ENCODE measurements around the gene TPBGL.

The TPBGL gene

DNA sequence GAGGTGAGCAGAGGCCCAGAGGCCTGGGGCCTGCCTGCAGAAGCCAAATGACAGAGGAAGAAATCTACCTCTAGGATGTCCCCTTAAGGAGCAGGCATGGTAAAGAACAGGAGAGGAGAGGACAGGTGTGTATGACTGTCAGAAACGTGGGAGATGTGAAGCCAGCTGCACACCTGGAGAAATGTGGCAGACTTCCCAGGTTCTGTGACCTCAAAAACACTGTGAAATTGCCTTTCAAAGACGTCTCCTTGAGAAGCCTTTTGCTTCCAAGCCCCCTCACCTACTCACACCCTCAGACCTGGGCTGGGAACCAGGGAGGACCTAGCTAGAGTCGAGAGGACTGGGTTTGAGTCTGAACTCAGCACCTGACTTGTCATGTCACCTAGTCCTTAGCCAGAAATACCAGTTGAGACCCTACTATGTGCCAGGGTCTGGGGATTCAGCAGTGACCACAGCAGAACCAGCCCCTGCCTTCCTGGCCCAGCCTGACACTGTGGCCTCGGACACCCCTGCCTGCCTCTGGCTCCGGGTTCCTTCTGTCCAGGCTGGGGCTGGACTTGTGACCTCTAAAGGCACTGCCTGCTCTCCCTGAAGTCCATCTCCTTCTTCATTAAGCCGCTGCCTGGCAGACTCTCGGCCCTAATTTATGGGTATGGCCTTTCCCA is 5.6 kb downstream of the TPBGL start:
- no peak for DNase-seq (ENCODE audit: low spot score)

DNA sequence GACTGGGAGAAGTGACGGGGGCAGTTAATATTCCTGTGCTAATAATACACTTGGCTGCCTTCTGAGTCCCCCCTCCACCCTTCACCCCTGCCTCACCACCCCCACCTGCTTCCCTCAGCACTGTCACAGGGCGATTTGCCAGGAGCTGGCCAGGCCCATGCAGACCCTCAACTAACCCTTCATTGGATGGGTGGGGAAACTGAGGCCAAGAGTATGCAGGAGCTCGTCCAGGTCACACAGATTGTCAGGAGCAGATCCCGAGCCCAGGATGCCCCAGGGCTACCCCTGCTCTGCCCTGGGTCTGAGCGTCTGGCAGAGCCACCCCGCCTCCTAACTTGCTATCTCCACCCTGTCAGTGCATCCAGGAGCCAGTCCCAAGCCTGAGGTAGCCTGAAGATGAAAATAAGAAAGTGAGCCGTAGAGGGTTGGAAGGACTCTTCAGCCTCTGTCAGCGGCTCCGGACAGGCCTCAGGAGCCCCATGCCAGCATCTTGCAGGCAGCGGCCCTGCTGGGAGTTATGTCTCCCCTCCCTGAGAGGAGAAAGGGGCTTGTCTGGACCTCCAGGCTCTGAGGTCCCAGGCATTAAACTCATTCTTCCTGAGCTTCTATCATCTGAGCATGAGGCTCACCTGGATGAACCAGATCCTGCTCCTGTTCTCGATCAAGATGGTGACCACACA is 6.2 kb downstream of the TPBGL start:
- DNase-seq (ENCODE audit: low spot score), result no peak

GRCh38 chr11:75248924-75249256 is 8.3 kb downstream of the TPBGL start:
- DNase-seq (ENCODE audit: low spot score), result no peak

DNA sequence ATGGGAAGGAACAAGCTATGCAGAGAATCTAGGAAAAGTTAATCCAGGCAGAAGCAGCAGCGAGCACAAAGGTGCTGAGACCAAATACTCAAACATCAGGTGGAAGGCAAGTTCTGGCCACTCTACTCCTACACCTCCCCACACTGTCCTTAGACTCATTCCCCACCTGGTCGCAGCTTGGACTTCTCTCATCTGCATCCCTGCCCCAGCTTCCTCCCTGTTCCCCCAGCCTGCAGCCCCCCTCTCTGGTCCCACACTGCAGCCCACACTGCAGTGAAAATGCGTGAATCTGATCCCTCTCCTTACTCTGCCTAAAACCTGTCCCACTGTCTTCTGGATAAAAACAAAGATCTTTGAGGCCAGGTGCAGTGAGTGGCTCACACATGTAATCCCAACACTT is 9.1 kb downstream of the TPBGL start:
- DNase-seq (ENCODE audit: low spot score), result no peak

- no peak for DNase-seq (ENCODE audit: low spot score)
Measured at GRCh38 chr11:75254326-75254725, 13.8 kb downstream of the TPBGL start.

- no peak for DNase-seq (ENCODE audit: low spot score)
Measured at GRCh38 chr11:75260396-75261170, 20.0 kb downstream of the TPBGL start.

- no peak for DNase-seq (ENCODE audit: low spot score)
Measured at GRCh38 chr11:75261902-75262361, 21.4 kb downstream of the TPBGL start.

GRCh38 chr11:75262436-75262835 is 21.9 kb downstream of the TPBGL start:
- no peak for DNase-seq (ENCODE audit: low spot score)

GRCh38 chr11:75262961-75263852 is 22.6 kb downstream of the TPBGL start:
- no peak for DNase-seq (ENCODE audit: low spot score)

GRCh38 chr11:75263944-75264349 is 23.4 kb downstream of the TPBGL start:
- no peak for DNase-seq (ENCODE audit: low spot score)

DNA sequence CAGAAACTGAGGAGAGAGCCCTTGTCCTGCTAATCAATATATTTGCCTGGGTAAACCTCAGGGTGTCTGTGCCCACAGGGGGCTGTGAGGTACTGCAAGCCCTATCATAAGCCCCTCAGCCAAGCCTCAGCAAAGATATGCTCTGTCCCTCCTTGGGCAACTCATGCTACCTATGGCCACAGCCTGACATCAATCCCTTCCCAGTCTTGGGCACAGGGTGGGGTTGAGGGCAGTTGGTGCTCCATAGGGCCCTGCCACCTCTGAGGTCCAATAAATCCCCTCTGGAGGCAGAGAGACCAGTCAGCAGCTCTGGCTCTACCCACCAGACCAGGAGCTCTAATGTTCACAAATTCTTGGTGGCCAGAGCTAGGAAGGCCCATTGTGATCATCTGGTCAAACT is 23.8 kb downstream of the TPBGL start:
- no peak for DNase-seq (ENCODE audit: low spot score)

GRCh38 chr11:75264971-75265370 is 24.4 kb downstream of the TPBGL start:
- no peak for DNase-seq (ENCODE audit: low spot score)

GRCh38 chr11:75265851-75266531 is 25.4 kb downstream of the TPBGL start:
- no peak for DNase-seq (ENCODE audit: low spot score)

- no peak for DNase-seq (ENCODE audit: low spot score)
Measured at GRCh38 chr11:75267171-75267970, 26.8 kb downstream of the TPBGL start.

- no peak for DNase-seq (ENCODE audit: low spot score)
Measured at GRCh38 chr11:75268626-75269366, 28.2 kb downstream of the TPBGL start.

- no peak for DNase-seq (ENCODE audit: low spot score)
Measured at GRCh38 chr11:75269367-75269660, 28.7 kb downstream of the TPBGL start.

GRCh38 chr11:75269896-75270295 is 29.3 kb downstream of the TPBGL start:
- no peak for DNase-seq (ENCODE audit: low spot score)

GRCh38 chr11:75270896-75271418 is 30.4 kb downstream of the TPBGL start:
- peak; percentile 44 for DNase-seq (ENCODE audit: low spot score)

DNA sequence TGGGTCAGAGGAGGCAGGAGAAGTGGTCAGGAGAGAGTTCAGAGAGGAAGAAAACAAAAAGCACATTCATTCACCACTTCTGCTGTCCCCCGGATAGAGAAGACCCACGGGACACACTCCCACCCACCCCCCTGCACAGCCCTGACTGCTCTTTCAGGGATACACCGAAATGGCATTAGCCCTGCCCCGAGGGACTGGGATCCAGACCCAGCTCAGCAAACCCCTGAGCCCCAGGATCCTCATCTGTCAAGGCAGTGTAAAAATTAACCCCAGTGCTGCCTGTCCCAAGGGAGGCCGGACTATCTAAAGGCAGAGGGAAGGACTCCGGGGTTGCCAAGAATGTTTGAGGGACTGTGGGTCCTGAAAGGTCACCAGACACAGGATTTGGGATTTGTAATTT is 31.2 kb downstream of the TPBGL start:
- DNase-seq (ENCODE audit: low spot score), result no peak

GRCh38 chr11:75272391-75272790 is 31.8 kb downstream of the TPBGL start:
- no peak for DNase-seq (ENCODE audit: low spot score)
